Right renal cortex interstitium (tissue), 3 donors: Measurements from ENCODE around the gene HNRNPF. TPM values are rescaled to one million over a fixed set of nuclear protein-coding genes. Genes with fewer than 3 reads are reported as not detected.
"Not testable (repeated sequence)": the region's sequence is repeated elsewhere in the genome, so short reads cannot be mapped to it uniquely, and the experiment has no call there.

Experiments used
- DNase-seq, 3 donors: peaks; one replicate each; pipeline ENCODE4 v3.0.0-alpha.2; 2013; ENCODE audit warnings: low read depth in 3 of 3, low spot score in 2 of 3
- polyA plus RNA-seq, 3 donors: library from polyadenylated mRNA; unstranded; fragments of 120-200 nt; gene quantifications; one replicate each; pipeline ENCODE4 v1.2.1, GENCODE V29; 2013; ENCODE audit not compliant: insufficient read length in 3 of 3

HNRNPF gene
- polyA plus RNA-seq = 100 to 1,000 TPM; 217 to 226 (median 224) TPM

DNA sequence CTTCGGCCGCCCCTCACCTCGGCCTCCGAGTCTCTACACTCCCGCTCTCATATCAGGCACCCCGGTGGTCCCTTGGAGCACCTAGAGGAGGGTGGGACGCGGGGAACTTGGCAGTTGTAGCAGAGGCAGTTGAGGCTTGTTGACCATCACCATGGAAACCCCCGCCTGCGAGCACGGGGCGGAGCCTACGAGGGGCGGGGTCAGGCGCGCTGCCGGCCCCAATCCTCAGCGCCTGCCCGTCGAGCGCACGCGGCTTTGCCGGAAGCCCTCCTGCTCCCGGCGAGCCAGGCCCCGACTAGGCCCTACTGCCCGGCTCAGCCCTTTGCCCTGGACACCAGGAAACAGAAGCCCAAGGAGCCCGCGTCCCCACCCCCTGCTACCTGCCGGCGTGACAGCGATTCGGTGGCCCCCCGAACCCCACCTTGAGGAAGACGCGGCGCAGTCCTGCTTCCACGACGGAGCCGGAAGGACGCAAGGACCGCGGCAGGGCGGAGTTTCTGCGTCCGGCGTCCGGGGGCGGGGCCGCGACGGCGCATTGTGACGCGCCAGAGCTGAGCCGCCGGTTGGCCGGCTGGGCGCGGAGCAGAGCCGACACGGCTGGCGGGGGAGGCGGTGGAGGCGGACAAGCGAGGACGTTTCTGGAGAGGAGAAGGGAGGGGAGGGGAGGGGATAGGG, at the start of gene HNRNPF:
Gene HNRNPF, minus strand, starts transcription at position 477 of the 675 bp plus-strand sequence. CDS start 21,302 bp downstream, outside the sequence.
- peak in 2 of 3 donors; percentile 86 to 90 for DNase-seq

GRCh38 chr10:43458227-43458626, 49.2 kb upstream of the HNRNPF start:
- DNase-seq = no peak

DNA sequence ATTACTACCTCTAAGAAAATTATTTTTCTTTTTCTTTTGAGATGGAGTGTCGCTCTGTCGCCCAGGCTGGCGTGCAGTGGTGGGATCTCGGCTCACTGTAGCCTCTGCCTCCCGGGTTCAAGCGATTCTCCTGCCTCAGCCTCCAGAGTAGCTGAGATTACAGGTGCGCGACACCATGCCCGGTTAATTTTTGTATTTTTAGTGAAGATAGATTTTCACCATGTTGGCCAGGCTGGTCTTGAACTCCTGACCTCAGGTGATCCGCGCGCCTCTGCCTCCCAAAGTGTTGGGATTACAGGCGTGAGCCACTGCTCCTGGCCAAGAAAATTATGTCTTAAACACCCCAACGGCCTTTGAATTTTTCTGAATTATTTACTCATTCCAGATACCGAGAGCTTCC, 47.6 kb upstream of the HNRNPF start:
- DNase-seq = not testable (repeated sequence)

GRCh38 chr10:43454025-43454424, 45.0 kb upstream of the HNRNPF start:
- DNase-seq = not testable (repeated sequence)

DNA sequence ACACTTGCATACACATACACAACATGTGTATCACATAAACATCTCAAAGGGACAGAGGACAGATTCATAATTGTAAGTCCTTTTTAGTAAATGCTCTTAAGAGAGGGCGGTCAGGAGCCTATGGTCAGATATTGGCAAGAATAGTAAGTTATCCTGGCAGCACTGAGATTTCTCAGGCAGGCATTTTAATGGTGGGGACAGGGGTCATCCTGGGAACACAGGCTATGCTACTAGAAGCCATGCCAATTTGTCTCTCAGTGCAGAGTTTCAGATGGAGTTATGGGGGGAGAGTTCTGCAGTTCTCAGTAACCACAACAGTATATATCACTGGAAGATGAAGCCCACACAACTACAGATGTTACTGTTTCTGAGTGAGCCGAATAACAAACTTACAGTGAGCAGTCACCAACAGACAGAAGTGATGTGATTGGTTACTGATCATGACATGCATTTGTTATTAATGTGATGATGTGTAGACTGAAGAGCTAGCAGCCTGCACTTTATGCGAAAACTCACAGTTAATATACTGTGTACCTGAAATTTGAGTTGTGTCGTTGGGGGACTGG, 44.4 kb upstream of the HNRNPF start:
- no peak for DNase-seq

GRCh38 chr10:43452356-43452914, 43.4 kb upstream of the HNRNPF start:
- no peak for DNase-seq

- no peak for DNase-seq
Measured at GRCh38 chr10:43448742-43449141, 39.8 kb upstream of the HNRNPF start.

DNA sequence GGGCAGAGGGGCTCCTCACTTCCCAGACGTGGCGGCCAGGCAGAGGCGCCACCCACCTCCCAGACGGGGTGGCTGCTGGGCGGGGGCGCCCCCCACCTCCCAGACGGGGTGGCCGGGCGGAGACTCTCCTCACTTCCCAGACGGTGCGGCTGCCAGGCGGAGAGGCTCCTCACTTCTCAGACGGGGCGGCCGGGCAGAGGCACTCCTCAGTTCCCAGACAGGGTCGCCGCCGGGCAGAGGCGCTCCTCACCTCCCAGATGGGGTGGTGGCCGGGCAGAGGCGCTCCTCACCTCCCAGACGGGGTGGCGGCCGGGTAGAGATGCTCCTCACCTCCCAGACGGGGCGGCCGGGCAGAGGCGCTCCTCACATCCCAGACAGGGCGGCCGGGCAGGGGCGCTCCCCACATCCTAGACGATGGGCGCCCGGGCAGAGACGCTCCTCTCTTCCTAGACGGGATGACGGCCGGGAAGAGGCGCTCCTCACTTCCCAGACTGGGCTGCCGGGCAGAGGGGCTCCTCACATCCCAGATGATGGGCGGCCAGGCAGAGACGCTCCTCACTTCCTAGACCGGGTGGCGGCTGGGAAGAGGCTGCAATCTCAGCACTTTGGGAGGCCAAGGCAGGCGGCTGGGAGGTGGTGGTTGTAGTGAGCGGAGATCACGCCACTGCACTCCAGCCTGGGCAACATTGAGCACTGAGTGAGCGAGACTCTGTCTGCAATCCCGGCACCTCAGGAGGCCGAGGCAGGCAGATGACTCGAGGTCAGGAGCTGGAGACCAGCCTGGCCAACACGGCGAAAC, 37.4 kb upstream of the HNRNPF start:
- not testable (repeated sequence) for DNase-seq

- DNase-seq = no peak
Measured at GRCh38 chr10:43444897-43445466, 36.0 kb upstream of the HNRNPF start.

DNA sequence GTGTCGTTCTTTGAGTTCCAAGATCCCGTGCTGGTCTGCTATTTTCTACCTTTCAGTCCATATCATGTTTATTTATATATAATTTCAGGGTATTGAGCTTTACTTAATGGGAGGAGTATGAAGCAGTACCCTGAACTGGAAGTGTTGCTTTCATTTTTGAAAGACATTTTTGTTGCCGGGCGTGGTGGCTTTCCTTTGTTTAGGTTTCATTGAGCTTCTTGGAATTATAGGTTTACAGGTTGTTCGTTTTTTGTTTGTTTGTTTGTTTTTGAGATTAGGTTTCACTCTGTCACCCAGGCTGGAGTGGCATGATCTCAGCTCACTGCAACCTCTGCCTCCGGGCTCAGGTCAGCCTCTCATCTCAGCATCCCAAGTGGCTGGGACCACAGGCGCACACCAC, 35.3 kb upstream of the HNRNPF start:
- DNase-seq = no peak

DNA sequence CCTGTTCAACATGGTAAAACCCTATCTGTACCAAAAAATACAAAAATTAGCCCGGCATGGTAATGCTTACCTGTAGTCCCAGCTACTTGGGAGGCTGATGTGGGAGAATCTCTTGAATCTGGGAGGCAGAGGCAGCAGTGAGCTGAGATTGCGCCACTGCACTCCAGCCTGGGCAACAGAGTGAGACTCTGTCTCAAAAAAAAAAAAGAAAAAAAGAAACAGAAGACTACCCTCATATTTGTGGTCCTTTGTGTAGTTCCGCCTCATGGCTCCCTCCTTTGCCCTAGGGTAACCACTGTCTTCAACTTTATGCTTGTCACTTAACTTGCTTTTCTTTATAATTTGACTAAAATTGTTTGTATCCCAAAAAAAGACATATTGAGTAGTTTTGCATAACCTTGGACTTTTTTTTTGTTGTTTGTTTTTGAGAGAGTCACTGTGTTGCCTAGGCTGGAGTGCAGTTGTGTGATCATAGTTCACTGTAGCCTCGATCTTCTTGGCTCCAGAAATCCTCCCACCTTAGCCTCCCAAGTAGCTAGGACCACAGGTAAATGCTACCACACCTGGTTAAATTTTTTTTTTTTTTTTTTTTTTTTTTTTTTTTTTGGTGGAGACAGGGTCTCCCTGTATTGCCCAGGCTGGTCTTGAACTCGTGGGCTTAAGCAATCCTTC, 31.6 kb upstream of the HNRNPF start:
- DNase-seq = no peak

GRCh38 chr10:43437141-43437870, 28.3 kb upstream of the HNRNPF start:
- DNase-seq = no peak

DNA sequence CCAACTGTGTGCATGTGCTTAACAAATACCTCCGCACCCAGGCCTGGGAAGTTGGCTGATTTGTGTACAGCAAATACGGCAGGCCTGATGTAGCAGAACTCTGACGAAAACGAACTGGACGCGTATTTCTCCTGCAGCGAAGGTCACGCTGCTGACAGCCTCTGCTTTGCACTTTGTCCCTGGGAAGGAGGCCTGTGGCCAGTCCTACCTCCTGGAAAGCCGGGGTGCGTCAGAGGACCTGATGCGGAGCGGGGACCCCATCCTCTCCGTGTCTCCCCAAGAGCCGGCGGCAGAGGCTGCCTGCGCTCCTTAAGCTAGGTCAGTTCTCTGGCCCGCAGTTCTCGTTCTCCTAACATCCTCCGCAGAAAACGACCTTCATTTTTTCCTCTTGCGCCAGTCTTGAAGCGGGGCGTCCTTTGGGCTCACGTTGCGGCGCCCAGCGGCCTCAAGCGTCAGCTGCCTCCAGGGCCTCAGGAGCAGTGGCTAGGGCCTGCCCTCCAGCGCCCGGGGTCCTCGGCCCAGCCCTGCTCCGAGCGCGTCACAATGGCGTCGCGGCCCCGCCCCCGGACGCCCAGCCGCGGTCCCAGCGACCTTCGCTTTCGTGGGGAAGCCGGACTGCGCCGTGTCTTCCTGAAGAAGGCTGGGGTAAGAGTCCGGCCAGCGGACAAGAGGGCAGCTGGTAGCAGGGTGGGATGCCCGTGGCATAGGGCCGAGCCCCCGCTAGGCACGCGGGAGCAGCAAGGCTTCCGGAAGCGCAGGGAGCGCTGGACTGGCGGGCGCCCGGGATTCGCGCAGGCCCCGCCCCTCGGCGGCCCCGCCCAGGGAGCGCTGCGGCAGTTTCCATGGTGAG, 27.5 kb upstream of the HNRNPF start, which contains the start of gene ZNF487:
Gene ZNF487, plus strand, starts transcription at position 821 of the 850 bp plus-strand sequence. CDS start 38,703 bp downstream, outside the sequence.
- peak; percentile 78 to 82 (median 81) for DNase-seq

- no peak for DNase-seq
Measured at GRCh38 chr10:43430926-43431663, 22.1 kb upstream of the HNRNPF start.

GRCh38 chr10:43427166-43427825, 18.3 kb upstream of the HNRNPF start:
- DNase-seq = no peak

DNA sequence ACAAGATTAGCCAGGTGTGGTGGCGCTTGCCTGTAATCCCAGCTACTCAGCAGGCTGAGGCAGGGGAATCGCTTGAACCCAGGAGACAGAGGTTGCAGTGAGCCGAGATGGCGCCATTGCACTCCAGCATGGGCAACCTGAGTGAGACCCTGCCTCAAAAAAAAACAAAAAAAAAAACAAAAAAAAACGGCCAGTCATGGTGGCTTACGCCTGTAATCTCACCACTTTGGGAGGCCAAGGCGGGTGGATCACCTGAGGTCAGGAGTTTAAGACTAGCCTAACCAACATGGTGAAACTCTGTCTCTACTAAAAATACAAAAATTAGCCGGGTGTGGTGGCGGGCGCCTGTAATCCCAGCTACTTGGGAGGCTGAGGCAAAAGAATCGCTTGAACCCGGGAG, 17.5 kb upstream of the HNRNPF start:
- not testable (repeated sequence) for DNase-seq

DNA sequence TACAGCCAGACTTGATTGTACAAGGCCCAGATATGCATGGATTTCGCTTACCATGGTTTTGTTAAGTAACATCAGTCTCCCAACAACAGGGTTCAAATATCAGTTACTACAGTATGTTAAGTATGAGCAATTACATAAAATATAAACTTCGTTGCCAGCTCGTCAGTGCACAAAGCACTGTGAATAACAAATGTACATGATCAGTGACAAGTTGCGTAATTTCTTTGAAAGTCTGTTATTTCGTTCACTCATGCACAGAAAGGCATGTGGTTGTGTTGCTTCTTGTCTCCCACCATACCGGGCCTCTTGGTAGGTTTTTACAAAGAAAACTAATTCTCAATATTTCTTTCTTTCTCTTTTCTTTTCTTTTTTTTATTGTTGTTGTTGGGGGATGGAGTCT, 15.4 kb upstream of the HNRNPF start:
- DNase-seq = no peak
